Activated T-helper 1 cell treated with Interleukin-2 at 50 U/mL for 16 hours (primary cell): ENCODE results near the gene IGFBP5.

ENCODE experiments used
- DNase-seq: peaks from one replicate; pipeline ENCODE4 v3.0.0-alpha.2; 2020; ENCODE audit warnings: low read depth

Gene IGFBP5

GRCh38 chr2:216695401-216695821, at the start of gene IGFBP5:
Gene IGFBP5, minus strand, starts transcription at chr2:216695549. Its CDS starts 774 bp downstream, at chr2:216694775.
- no peak for DNase-seq

- DNase-seq = no peak
These were observed 48.4 kb upstream of the IGFBP5 start for GRCh38 chr2:216743781-216744180.

GRCh38 chr2:216742411-216742810, 47.1 kb upstream of the IGFBP5 start:
- DNase-seq = no peak

GRCh38 chr2:216741223-216741593, 45.9 kb upstream of the IGFBP5 start:
- no peak for DNase-seq

- DNase-seq = no peak
These were observed 45.3 kb upstream of the IGFBP5 start for GRCh38 chr2:216740557-216741222.

- DNase-seq = no peak
These were observed 43.7 kb upstream of the IGFBP5 start for GRCh38 chr2:216739035-216739434.

- DNase-seq = no peak
These were observed 42.3 kb upstream of the IGFBP5 start for GRCh38 chr2:216737676-216738075.

GRCh38 chr2:216736326-216736725, 41.0 kb upstream of the IGFBP5 start:
- no peak for DNase-seq

GRCh38 chr2:216735668-216736067, 40.3 kb upstream of the IGFBP5 start:
- no peak for DNase-seq

- no peak for DNase-seq
These were observed 39.7 kb upstream of the IGFBP5 start for GRCh38 chr2:216735086-216735485.

GRCh38 chr2:216733046-216733445, 37.7 kb upstream of the IGFBP5 start:
- DNase-seq = no peak

- no peak for DNase-seq
These were observed 37.0 kb upstream of the IGFBP5 start for GRCh38 chr2:216732334-216732733.

- DNase-seq = no peak
These were observed 36.1 kb upstream of the IGFBP5 start for GRCh38 chr2:216731465-216731864.

GRCh38 chr2:216730871-216731270, 35.5 kb upstream of the IGFBP5 start:
- DNase-seq = no peak

GRCh38 chr2:216727346-216728122, 32.2 kb upstream of the IGFBP5 start:
- no peak for DNase-seq

GRCh38 chr2:216724190-216724589, 28.8 kb upstream of the IGFBP5 start:
- no peak for DNase-seq

- no peak for DNase-seq
These were observed 25.8 kb upstream of the IGFBP5 start for GRCh38 chr2:216721141-216721540.

- DNase-seq = no peak
These were observed 25.4 kb upstream of the IGFBP5 start for GRCh38 chr2:216720722-216721121.

- no peak for DNase-seq
These were observed 22.7 kb upstream of the IGFBP5 start for GRCh38 chr2:216717907-216718615.

GRCh38 chr2:216717491-216717901, 22.1 kb upstream of the IGFBP5 start:
- DNase-seq = no peak

GRCh38 chr2:216716109-216716508, 20.8 kb upstream of the IGFBP5 start:
- no peak for DNase-seq

GRCh38 chr2:216715402-216715974, 20.1 kb upstream of the IGFBP5 start:
- no peak for DNase-seq

- DNase-seq = no peak
These were observed 19.0 kb upstream of the IGFBP5 start for GRCh38 chr2:216714376-216714775.
